Gastroesophageal sphincter (tissue), 3 donors: ENCODE data around the gene KCNK17.

Experiments used
- CTCF ChIP-seq, 4 experiments: fragments of 200-600 bp in 2 of 4; fragments of 450-650 bp in 2 of 4; sonication (generic) in 1 of 4; IDR thresholded peaks; one replicate each; pipeline ENCODE4 v1.5.1; 2017 to 2019; ENCODE audit warnings: antibody characterized with exemption in 4 of 4, mild to moderate bottlenecking in 2 of 4, moderate library complexity in 2 of 4
- EP300 ChIP-seq: sonication (generic); formaldehyde crosslinking; IDR thresholded peaks from one replicate; pipeline ENCODE4 v1.6.1; 2017; ENCODE audit warnings: antibody characterized with exemption, mild to moderate bottlenecking
- POLR2A ChIP-seq, 2 donors: fragments of 450-650 bp; IDR thresholded peaks; one replicate each; pipeline ENCODE4 v1.6.1; 2017; ENCODE audit warnings: antibody characterized with exemption in 2 of 2, mild to moderate bottlenecking in 2 of 2, moderate library complexity in 1 of 2

- TF ChIP-seq CTCF (IDR thresholded peaks at IDR 0.05) (peak in 3 of 4 experiments; percentile 66 to 94 (median 80)), EP300 (no peak), POLR2A (IDR thresholded peaks at IDR 0.05) (no peak)
These were observed 11.4 kb downstream of the KCNK17 start for GRCh38 chr6:39302669-39303424.
